Mesenchymal stem cell (in vitro differentiated cells and primary cell): ENCODE data around the gene MTOR.
"Not testable (repeated sequence)": the region's sequence is repeated elsewhere in the genome, so short reads cannot be mapped to it uniquely, and the experiment has no call there.

Experiments used
- DNase-seq: peaks from one replicate; pipeline ENCODE4 v3.0.0-alpha.2; 2013
- H2AFZ ChIP-seq: one replicate; pipeline ENCODE4 v1.6.1; 2013; ENCODE audit warnings: low read depth, mild to moderate bottlenecking, control low read depth, inconsistent platforms, low read length, moderate library complexity
- H2AK5ac ChIP-seq: 2 replicates; pipeline ENCODE4 v1.6.1; 2013; ENCODE audit warnings: low read length, moderate library complexity, mild to moderate bottlenecking, inconsistent platforms; ENCODE audit not compliant: severe bottlenecking
- H2BK120ac ChIP-seq: one replicate; pipeline ENCODE4 v1.6.1; 2013; ENCODE audit warnings: low read depth, mild to moderate bottlenecking, inconsistent platforms, low read length, moderate library complexity
- H2BK12ac ChIP-seq, 2 experiments: one replicate each; pipeline ENCODE4 v1.6.1; 2013; ENCODE audit warnings: inconsistent platforms in 2 of 2, low read length in 2 of 2, mild to moderate bottlenecking in 2 of 2, moderate library complexity in 2 of 2, control low read depth in 1 of 2
- H2BK15ac ChIP-seq: one replicate; pipeline ENCODE4 v1.6.1; 2013; ENCODE audit warnings: mild to moderate bottlenecking, low read depth, inconsistent platforms; ENCODE audit not compliant: poor library complexity, severe bottlenecking
- H2BK5ac ChIP-seq: 2 replicates; pipeline ENCODE4 v1.6.1; 2013; ENCODE audit warnings: low read depth, mild to moderate bottlenecking, low read length, control low read depth, inconsistent platforms; ENCODE audit not compliant: poor library complexity, severe bottlenecking
- H3K14ac ChIP-seq, 2 experiments: one replicate each; pipeline ENCODE4 v1.6.1; 2013; ENCODE audit warnings: inconsistent platforms in 2 of 2, low read length in 2 of 2, control low read depth in 1 of 2, mild to moderate bottlenecking in 1 of 2, moderate library complexity in 1 of 2
- H3K18ac ChIP-seq, 2 experiments: one replicate each; pipeline ENCODE4 v1.6.1; 2013; ENCODE audit warnings: inconsistent platforms in 2 of 2, low read length in 2 of 2, control low read depth in 1 of 2, low read depth in 1 of 2, mild to moderate bottlenecking in 1 of 2
- H3K23ac ChIP-seq, 2 experiments: one replicate each; pipeline ENCODE4 v1.6.1; 2013; ENCODE audit warnings: inconsistent platforms in 2 of 2, low read length in 2 of 2, mild to moderate bottlenecking in 2 of 2, moderate library complexity in 2 of 2, control low read depth in 1 of 2
- H3K27ac ChIP-seq: 2 replicates; pipeline ENCODE4 v1.5.1; 2013; ENCODE audit warnings: mild to moderate bottlenecking, moderate library complexity, low read length, control low read depth, inconsistent platforms; ENCODE audit not compliant: poor library complexity, severe bottlenecking
- H3K27me3 ChIP-seq, 2 experiments: 2 replicates each; pipeline versions ENCODE4 v1.6.1 to v1.7.0; 2013; ENCODE audit warnings: low read length in 2 of 2, mild to moderate bottlenecking in 2 of 2, moderate library complexity in 2 of 2, control low read depth in 1 of 2, inconsistent platforms in 1 of 2; ENCODE audit not compliant: control insufficient read depth in 1 of 2, insufficient read depth in 1 of 2
- H3K36me3 ChIP-seq, 2 experiments: 2 replicates each; pipeline versions ENCODE4 v1.6.1 to v1.7.0; 2013; ENCODE audit warnings: low read length in 2 of 2, control low read depth in 1 of 2, inconsistent platforms in 1 of 2, low read depth in 1 of 2, mild to moderate bottlenecking in 1 of 2; ENCODE audit not compliant: insufficient read depth in 2 of 2, control insufficient read depth in 1 of 2
- H3K4ac ChIP-seq, 2 experiments: one replicate each; pipeline ENCODE4 v1.6.1; 2013; ENCODE audit warnings: inconsistent platforms in 2 of 2, low read length in 2 of 2, mild to moderate bottlenecking in 2 of 2, moderate library complexity in 2 of 2, control low read depth in 1 of 2, low read depth in 1 of 2
- H3K4me1 ChIP-seq: 2 replicates; pipeline ENCODE4 v1.6.1; 2013; ENCODE audit warnings: low read depth, low read length, control low read depth; ENCODE audit not compliant: control insufficient read depth, insufficient read depth
- H3K4me2 ChIP-seq: 2 replicates; pipeline ENCODE4 v1.6.1; 2013; ENCODE audit warnings: low read length, mild to moderate bottlenecking, inconsistent platforms; ENCODE audit not compliant: poor library complexity, severe bottlenecking
- H3K4me3 ChIP-seq, 2 experiments: 2 replicates each; pipeline versions ENCODE4 v1.5.1 to v1.7.0; 2013; ENCODE audit warnings: low read length in 2 of 2, mild to moderate bottlenecking in 2 of 2, control low read depth in 1 of 2, low read depth in 1 of 2; ENCODE audit not compliant: insufficient read depth in 1 of 2
- H3K79me1 ChIP-seq: replicated peaks from 2 replicates; pipeline ENCODE4 v1.6.1; 2013; ENCODE audit warnings: mild to moderate bottlenecking, control low read depth, low read length, inconsistent platforms; ENCODE audit not compliant: poor library complexity, severe bottlenecking
- H3K9ac ChIP-seq: 2 replicates; pipeline ENCODE4 v1.7.0; 2013; ENCODE audit warnings: mild to moderate bottlenecking, low read length, moderate library complexity
- H3K9me3 ChIP-seq: 2 replicates; pipeline ENCODE4 v1.7.0; 2013; ENCODE audit warnings: mild to moderate bottlenecking, low read length; ENCODE audit not compliant: control insufficient read depth
- H4K8ac ChIP-seq: one replicate; pipeline ENCODE4 v1.6.1; 2013; ENCODE audit warnings: inconsistent platforms, mild to moderate bottlenecking, low read length, moderate library complexity
- H4K91ac ChIP-seq: one replicate; pipeline ENCODE4 v1.6.1; 2013; ENCODE audit warnings: mild to moderate bottlenecking, low read length, inconsistent platforms
- WGBS: methylation state at CpG from one replicate; pipeline ENCODE4 v1.1.7; 2013; ENCODE audit warnings: mixed read lengths; 5-methylcytosine and 5-hydroxymethylcytosine counted together

The MTOR gene

DNA sequence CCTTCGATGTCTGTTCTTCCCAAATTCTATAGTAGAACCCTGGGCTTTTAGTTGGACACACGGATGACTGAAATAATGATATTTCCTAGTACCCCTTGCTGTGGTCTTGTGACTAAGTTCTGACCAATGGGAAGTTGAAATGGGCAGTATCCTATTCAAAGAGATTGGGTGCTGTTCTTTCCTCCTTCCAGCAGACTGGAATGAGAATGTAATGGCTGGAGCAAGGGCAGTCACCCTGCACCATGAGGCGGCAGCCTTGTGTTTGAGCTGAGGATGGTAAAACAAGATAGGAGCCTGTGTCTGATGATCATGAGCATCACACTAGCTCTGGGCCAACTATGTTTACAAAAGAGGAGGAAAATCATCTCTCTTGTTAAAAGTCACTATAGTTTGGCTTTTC, 197.4 kb downstream of the MTOR start:
- Histone ChIP-seq H4K8ac (no peak overlapping the region), H3K4me2 (no peak overlapping the region), H2BK15ac (no peak overlapping the region), H2BK12ac (no peak overlapping the region), H3K4me3 (no peak overlapping the region), H3K14ac (no peak overlapping the region), H3K23ac (no peak overlapping the region), H2BK120ac (no peak overlapping the region), H3K4ac (no peak overlapping the region), H2AFZ (no peak overlapping the region), H4K91ac (no peak overlapping the region), H3K79me1 (peaks cover 33% of the 10 kb centered on the region), H3K27ac (no peak overlapping the region), H2BK5ac (no peak overlapping the region), H3K27me3 (no peaks in the 10 kb centered on the region), H3K9me3 (no peaks in the 10 kb centered on the region), H3K18ac (no peak overlapping the region), H3K9ac (no peak overlapping the region), H3K4me1 (peaks cover 3% of the 10 kb centered on the region), H2AK5ac (no peak overlapping the region), H3K36me3 (peaks cover 57 to 68% of the 10 kb centered on the region in 2 experiments)
- WGBS = 90% methylated on average over 3 of the region's 3 CpGs
- no peak for DNase-seq

DNA sequence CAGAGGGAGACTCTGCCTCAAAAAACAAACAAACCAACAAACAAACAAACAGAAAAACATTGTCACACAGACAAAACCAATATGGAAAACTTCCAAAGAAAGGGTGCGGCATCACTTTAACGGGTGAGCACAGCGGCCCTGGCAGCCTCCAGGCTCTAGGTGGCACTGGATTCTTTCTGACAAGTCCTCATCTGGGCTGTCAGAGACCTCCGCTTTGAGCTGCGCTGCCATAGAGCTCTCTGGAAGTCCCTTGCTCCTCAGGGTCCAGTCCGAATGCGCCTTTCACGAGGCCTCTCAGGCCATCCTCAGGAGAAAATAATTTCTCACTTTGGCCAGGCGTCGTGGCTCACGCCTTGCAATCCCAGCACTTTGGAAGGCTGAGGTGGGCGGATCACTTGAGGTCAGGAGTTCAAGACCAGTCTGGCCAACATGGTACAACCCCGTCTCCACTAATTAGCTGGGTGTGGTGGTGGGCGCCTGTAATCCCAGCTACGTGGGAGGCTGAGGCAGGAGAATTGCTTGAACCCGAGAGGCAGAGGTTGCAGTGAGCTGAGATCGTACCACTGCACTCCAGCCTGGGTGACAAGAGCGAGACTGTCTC, 198.3 kb downstream of the MTOR start:
- H3K9ac ChIP-seq, H3K23ac ChIP-seq, H3K9me3 ChIP-seq, H2BK120ac ChIP-seq, H3K4me2 ChIP-seq, H2BK5ac ChIP-seq, H3K27ac ChIP-seq, H2AK5ac ChIP-seq, H4K8ac ChIP-seq, DNase-seq, H3K4me1 ChIP-seq, H2AFZ ChIP-seq, H3K14ac ChIP-seq, H2BK15ac ChIP-seq, H3K18ac ChIP-seq, H2BK12ac ChIP-seq, H3K4ac ChIP-seq, H3K4me3 ChIP-seq, H3K27me3 ChIP-seq: not testable (repeated sequence)
- peak overlapping the region; percentile 12 for H4K91ac ChIP-seq
- peaks cover 48 to 59% of the 10 kb centered on the region in 2 experiments for H3K36me3 ChIP-seq
- H3K79me1 ChIP-seq = peaks cover 30% of the 10 kb centered on the region
- WGBS = 96% methylated on average over 18 of the region's 18 CpGs

DNA sequence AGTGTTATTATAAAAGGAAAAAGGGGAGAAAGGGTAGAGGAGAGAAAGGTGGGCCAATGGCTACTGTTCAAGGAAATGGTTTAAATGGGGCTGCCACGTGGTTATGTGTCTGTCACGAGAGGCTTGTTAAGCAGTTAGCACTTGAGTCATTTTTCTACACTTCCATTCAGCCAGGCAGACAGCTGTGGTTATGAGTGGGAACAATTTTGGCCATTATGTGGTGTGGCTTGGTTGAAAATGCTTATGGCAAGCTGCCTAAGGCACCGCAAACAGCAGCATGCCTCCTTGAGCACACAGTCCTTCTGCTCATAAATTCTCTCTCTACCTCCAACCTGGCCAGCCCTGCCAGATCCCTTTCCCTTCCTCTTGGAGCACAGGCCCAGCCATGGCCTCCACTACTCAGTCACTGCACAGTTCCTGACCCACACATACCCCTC, 199.4 kb downstream of the MTOR start:
- H4K91ac ChIP-seq = no peak overlapping the region
- no peak overlapping the region for H2BK12ac ChIP-seq
- H2AFZ ChIP-seq = no peak overlapping the region
- H3K4me2 ChIP-seq = no peak overlapping the region
- no peak overlapping the region for H3K18ac ChIP-seq
- H2BK120ac ChIP-seq = no peak overlapping the region
- H3K9me3 ChIP-seq = no peaks in the 10 kb centered on the region
- no peak overlapping the region for H4K8ac ChIP-seq
- peaks cover 30% of the 10 kb centered on the region for H3K79me1 ChIP-seq
- H3K14ac ChIP-seq = no peak overlapping the region
- H3K36me3 ChIP-seq = peaks cover 39 to 55% of the 10 kb centered on the region in 2 experiments
- H3K23ac ChIP-seq = no peak overlapping the region
- H3K4me3 ChIP-seq = no peak overlapping the region
- no peak overlapping the region for H2BK15ac ChIP-seq
- H3K9ac ChIP-seq = no peak overlapping the region
- no peak for DNase-seq
- H3K4ac ChIP-seq = no peak overlapping the region
- no peak overlapping the region for H2AK5ac ChIP-seq
- H2BK5ac ChIP-seq = no peak overlapping the region
- peaks cover 13% of the 10 kb centered on the region for H3K4me1 ChIP-seq
- WGBS = 94% methylated on average over 3 of the region's 3 CpGs
- no peak overlapping the region for H3K27ac ChIP-seq
- H3K27me3 ChIP-seq = no peaks in the 10 kb centered on the region

DNA sequence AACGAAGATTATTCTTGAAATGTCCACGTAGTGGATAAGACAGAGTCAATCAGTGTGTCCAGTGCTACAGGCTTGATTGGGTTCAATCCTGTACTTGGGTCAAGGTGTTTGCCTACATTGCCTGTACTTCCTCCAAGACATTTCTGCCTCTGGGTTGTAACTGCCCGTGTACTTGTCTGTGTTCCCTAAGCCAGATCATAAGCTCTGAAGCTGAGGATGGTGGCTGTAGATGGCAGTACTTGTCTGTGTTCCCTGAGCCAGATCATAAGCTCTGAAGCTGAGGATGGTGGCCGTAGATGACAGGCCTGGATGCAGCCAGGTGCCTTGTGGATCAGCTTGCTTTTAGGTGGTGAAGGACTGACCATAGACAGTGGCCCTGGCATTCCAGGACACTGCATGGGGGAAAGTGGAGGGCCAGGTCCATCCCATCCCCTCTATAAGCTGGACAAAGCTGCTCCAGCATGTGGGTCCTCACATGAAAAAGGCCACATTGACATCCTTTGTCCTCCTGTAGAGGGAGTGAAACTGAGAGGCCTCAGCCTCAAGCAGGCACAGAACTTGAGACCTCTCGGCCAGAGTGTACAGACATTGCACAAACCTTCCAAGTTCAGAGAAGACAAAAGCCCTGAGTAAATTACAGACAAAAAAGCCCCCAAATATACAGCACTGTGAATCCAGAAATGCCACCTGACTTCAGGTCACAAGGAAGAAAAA, 200.5 kb downstream of the MTOR start:
- Histone ChIP-seq H3K18ac (no peak overlapping the region), H2BK15ac (no peak overlapping the region), H2AK5ac (no peak overlapping the region), H3K14ac (no peak overlapping the region), H3K4me2 (no peak overlapping the region), H3K9me3 (no peaks in the 10 kb centered on the region), H2BK5ac (no peak overlapping the region), H3K27me3 (no peaks in the 10 kb centered on the region), H3K9ac (peak overlapping the region; percentile 90), H4K91ac (no peak overlapping the region), H3K79me1 (peaks cover 32% of the 10 kb centered on the region), H3K23ac (no peak overlapping the region), H3K27ac (no peak overlapping the region), H2AFZ (no peak overlapping the region), H3K4ac (no peak overlapping the region), H2BK12ac (no peak overlapping the region), H3K4me1 (peaks cover 14% of the 10 kb centered on the region), H2BK120ac (no peak overlapping the region), H3K4me3 (peak overlapping the region in 1 of 2 experiments; percentile 40), H4K8ac (no peak overlapping the region), H3K36me3 (peaks cover 41 to 57% of the 10 kb centered on the region in 2 experiments)
- DNase-seq = no peak
- 91% methylated on average over 5 of the region's 5 CpGs for WGBS
